ENCODE measurements around the gene RNU6-8.
A peak's percentile ranks its signal among the peaks of the same experiment; 100 is the strongest.

Gene RNU6-8

GRCh38 chr14:32202998-32203882 lies at the start of gene RNU6-8:
RNU6-8 (minus strand) TSS chr14:32203269.
- DNase-seq = peak; percentile 96

DNA sequence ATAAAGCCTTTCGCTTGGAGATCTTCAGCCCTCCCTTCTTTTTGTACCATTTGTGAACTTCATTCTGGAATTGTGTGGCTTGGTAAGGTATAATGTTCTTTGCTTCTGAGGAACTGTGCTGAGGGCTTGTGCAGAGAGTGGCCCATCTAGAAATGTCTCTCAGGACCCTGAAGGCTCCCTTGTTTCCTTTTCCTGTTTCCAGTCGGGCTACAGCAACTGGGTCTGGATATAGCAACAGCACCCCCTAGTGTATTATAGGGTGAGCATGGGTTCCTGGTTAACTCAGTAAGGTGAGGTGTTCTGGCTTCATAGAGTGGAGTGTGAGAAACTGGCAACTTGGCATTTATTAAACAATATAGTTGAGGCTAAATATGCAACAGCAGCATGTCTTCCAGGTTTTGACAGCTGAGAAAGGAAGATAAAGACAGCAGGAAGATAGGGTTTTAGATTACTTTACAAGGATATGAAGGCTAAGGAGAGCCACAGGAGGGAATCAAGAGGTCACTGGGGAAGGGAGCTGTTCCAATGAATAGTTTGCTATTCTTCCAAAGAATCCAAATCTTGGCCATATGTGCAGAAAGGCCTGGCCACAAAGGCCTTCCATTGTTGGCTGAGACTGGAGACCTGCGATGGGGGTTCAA lies 49.1 kb upstream of the RNU6-8 start:
- DNase-seq = no peak

DNA sequence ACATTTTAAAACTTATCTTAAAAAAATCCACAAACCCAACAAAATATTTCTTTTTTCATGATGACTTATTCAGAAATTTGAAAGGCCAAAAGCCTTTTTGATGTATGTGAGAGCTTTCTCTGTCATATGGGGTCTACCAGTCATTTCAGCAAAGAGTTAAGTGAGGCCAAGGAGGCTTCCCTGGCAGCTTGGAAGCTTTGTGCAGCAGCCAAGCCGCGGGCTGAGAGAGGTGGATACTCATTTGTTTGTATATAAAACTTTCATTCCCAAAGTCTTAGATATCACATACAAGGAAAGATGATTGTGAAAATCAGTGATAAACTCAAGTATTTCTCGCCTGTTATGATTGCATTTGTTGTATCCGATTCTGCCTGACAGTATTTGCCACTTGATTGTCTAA lies 48.5 kb upstream of the RNU6-8 start:
- no peak for DNase-seq

DNA sequence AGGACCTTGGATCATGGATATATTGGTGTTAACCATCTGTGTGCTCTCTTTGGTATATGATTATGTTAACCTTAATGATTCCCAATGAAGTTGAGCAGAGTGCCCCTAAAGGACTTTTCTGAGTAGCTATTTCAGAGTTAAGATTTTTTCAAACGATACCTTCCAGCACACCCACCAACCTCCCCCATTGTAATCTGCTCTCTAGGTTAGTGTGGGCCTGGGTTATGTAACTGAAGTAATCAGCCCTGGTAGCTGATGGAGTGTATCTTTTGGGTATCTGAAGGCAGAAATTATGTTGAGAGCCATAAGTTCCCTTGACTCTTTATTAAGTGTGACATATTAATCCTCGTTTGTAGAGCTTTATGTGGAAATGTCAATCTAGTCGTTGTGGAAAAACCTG lies 47.6 kb upstream of the RNU6-8 start:
- no peak for DNase-seq

DNA sequence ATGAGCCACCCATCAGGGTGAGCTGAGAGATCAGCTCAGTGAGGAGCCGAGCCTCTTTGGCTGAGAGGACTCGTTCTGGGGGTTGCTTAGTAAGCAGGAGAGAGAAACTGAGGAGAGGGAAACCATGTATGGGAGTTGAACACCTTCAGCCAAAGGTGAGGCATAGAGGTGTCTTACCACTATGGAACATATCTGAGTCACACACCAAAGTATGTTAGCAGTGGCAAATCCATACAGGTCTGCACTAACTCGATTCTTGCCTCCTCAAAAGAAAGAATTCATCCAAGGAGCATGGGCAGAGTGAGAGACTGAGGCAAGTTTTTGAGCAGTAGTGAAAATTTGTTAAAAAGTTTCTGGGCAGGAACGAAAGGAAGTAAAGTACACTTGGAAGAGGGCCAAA lies 46.7 kb upstream of the RNU6-8 start:
- no peak for DNase-seq

DNA sequence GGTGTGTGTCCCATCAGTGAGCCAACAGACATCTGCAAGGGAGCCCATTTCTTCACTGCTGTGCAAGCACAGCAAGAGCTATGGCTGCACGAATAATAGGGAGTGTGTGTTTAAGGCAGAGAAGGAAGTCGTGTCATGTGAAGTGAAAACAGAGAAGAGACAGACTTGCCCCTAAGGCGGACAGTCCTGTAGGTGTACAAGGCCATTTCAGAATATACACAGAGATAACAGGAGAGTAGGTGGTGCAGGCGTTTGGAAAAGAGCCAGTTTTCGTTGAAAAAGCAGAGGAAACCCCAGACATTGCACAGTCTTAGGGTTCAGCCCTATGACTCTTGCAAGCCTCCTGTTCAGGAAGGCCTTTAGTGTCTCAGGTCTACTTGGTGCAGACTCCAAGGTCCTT lies 46.3 kb upstream of the RNU6-8 start:
- DNase-seq = no peak

- no peak for DNase-seq
Observed at GRCh38 chr14:32246751-32247150, 43.7 kb upstream of the RNU6-8 start.

GRCh38 chr14:32244404-32244803 lies 41.3 kb upstream of the RNU6-8 start:
- DNase-seq = no peak

DNA sequence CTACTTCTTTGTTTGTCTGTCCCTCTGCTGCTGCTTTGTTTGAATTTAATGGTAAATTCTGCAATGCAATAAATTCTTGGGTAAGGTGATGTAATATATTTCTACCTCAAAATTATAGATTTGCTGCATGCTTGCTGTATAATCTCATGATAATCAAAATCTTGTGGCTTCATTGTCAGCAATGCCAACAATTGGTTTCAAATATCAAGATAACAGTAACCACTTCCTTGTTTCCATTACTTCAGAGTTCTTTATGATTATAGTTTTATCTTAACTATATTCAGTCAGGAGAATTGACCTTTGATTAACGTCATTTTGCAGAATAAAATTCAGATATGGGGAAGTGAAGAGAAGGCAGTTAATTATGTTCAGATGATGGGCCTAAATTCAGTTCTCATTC lies 30.2 kb upstream of the RNU6-8 start:
- no peak for DNase-seq

GRCh38 chr14:32232481-32232880 lies 29.4 kb upstream of the RNU6-8 start:
- no peak for DNase-seq

- no peak for DNase-seq
Observed at GRCh38 chr14:32230695-32231280, 27.7 kb upstream of the RNU6-8 start.

- DNase-seq = no peak
Observed at GRCh38 chr14:32230181-32230580, 27.1 kb upstream of the RNU6-8 start.

GRCh38 chr14:32226056-32226455 lies 23.0 kb upstream of the RNU6-8 start:
- DNase-seq = no peak

DNA sequence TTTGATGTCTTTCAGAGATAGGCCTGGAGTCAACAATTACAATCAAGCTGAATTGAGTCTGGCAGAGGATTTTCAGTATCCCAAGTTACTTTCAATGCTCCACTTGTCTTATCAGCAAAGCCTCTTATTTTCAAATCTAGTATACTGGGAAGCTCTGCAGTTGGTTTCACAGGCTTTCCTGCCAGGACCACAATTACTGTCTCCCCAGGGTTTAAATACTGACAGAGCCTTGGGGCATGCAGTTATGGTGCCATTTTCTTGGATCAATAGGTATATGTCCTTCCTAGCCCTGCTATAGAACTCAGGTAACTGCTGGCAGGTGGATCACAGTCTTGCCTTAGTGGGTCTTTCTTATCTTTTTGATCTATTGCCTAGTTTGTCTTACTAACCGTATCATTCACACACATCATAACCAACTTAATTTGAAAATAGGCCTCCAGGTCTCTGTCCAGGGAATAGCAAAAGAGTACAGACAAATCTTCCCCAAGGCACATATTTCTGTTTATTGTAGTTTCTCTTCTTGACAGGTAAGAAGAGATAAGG lies 22.4 kb upstream of the RNU6-8 start:
- DNase-seq = no peak

DNA sequence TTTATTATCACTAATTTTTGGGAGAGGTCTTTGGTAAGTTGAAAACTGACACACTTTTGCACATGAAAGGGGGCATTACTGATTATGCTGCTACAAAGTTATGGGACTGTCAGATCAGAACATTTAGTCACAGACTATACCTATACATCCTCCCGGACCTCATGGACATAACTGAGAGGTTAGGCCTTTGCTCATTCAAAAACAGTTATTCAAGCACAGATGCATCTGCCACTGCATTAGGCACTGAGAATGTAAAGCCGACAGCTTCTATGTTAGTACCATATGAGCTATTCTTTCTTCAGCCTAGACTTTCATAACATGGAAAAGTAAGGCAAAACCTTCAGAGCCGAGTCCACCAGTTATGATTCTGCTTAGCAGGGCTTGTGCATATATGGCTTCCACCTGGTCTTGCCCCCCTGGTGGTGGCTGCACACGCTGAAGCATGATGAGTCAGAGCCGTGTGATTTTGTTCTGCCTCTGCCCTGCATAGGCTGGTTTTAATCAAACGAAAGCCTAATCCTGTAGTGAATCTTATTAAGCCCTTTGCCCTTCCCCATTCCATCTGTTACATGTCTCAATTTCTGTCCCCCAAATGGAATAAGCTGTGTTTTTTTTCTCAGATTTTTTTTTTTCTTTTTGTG lies 21.8 kb upstream of the RNU6-8 start:
- DNase-seq = no peak

DNA sequence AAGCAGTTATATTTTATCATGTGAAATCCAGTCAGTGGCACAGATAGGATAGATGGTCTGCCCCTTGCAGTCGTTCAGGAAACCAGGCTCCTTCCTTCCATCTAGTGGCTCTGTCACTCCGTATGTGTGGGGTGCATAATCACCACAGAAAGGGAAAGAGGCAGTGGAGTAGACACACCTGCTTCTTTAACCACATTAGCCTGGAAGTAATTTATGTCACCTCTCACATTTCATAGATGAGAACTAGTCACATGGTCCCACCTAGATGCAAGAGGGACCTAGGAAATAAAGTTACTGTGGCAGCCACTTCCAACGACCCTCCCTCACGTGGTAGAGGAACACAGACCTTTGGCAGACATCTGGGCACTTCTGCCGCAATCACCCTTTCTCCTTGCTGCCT lies 14.2 kb upstream of the RNU6-8 start:
- DNase-seq = no peak

DNA sequence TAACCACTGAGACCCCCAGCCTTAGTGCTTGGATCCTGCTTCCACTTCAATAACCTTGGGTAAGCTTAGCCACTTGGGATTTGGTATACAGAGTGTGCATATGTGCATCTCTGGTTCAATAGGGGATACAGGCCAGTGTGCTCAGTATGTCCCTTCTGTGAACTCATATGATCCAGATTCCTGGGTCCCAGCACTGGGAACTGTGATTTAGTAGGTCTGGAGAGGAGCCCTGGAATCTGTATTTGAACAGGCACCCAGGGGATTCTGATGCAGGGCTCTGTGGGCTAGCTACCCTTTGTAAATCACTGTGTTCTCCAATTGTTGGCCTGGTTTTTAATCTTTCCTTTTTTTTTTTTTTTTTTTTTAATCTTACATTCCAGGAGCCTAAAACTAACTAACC lies 9.8 kb upstream of the RNU6-8 start:
- no peak for DNase-seq

DNA sequence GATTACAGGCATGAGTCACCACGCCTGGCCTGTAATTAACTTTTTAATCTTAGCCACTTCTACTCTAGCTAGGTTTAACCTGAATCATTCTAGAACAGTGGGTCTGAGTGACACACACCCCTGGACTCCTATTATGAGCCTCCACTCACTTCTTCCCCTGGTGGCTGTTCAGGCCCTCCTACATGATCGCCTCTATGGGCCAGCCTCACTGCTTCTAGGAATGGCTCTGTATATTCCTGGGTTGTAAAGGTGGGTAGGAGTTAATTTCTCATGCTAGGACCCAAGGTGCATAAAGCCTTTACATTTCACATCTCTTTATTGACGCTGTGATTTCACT lies 8.0 kb upstream of the RNU6-8 start:
- DNase-seq = no peak

DNA sequence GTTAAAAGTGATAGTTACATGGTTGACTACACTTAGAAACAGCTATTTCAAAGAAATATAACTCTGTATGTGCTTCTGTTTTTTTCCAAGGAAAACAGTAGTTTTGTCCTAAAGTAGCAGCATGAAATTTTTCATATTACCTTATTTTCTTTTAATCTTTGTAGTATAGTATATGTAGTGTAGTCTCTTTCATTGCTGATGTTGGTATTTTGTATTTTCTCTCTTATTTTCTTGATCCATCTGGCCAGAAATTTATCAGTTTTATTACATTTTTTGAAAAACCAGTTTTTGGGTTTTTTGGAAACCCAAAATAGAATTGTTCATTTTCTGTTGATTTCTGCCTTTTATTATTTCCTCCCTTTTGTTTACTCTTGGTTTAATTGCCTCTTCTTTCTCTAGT lies 6.4 kb upstream of the RNU6-8 start:
- DNase-seq = no peak

GRCh38 chr14:32208490-32208889 lies 5.4 kb upstream of the RNU6-8 start:
- no peak for DNase-seq

DNA sequence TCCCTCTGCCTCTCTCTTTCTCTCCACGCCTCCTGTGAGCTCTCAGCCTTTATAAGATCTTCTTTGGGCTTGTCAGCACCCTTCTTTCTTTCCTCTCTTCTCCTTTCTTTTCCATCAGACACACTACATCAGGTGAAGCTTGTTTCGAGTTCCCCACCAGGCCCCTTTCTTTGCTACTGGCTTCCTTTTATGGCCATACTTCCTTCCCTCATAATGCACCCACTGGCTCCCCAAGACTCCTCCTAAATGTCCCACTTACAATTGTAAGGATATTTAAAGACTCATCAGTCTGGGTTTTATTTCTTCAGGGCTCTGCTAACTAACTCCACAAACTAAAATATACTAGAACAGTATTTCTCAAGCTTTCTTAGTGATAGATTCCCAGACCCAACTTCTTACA lies 3.5 kb upstream of the RNU6-8 start:
- no peak for DNase-seq

DNA sequence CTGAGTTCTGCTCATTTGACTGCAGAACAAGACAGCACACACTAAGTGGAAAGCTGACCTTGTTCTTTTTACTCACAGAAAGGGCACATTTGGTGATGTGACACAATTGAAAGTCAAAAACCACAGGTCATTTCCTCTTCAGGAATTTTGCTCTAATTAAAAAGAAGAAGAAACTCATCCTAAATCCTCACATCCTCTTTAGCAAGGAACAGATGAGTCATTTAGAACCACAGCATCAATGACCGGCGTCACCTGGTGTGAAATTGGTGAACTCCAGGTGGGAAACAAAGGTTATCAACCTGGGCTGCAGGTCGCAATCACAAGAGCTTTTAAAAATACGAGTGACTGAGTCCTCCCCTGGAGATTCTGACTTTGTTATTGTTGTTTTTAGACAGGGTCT lies 2.9 kb upstream of the RNU6-8 start:
- no peak for DNase-seq

DNA sequence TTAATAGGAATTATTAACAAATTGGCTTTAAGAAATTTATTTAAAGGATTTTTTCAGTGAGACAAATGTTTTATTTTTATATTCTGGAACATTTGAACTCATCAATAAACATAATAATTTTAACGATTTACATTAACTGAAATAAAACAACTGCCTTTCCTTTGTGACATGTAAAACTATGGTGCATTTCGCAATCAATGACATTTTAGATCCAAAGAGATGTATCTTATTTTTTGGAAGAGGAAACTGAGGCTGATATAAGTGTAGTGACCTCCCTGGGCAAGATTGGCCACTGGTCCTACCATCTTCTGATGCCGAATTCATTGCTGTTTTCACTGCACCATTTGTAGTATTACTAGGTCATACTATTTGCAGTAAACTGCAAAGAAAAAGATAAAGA lies 2.5 kb upstream of the RNU6-8 start:
- DNase-seq = no peak

GRCh38 chr14:32203928-32204357 lies 874 bp upstream of the RNU6-8 start:
- DNase-seq = no peak

All from activated CD8-positive, alpha-beta memory T cell treated with anti-CD3 and anti-CD28 coated beads, Interleukin-2, amount 50 U/mL, for 48 hours (primary cell).